GM21825 (cell line): Measurements from ENCODE around the gene IFITM2.
"Not testable (repeated sequence)": the region's sequence is repeated elsewhere in the genome, so short reads cannot be mapped to it uniquely, and the experiment has no call there.

Experiments
- ATAC-seq: cut with Tn5 transposase; IDR thresholded peaks from one replicate; pipeline ENCODE4 v1.9.1; 2021; ENCODE audit warnings: mild to moderate bottlenecking, moderate library complexity; ENCODE audit not compliant: unreplicated experiment

The IFITM2 gene

DNA sequence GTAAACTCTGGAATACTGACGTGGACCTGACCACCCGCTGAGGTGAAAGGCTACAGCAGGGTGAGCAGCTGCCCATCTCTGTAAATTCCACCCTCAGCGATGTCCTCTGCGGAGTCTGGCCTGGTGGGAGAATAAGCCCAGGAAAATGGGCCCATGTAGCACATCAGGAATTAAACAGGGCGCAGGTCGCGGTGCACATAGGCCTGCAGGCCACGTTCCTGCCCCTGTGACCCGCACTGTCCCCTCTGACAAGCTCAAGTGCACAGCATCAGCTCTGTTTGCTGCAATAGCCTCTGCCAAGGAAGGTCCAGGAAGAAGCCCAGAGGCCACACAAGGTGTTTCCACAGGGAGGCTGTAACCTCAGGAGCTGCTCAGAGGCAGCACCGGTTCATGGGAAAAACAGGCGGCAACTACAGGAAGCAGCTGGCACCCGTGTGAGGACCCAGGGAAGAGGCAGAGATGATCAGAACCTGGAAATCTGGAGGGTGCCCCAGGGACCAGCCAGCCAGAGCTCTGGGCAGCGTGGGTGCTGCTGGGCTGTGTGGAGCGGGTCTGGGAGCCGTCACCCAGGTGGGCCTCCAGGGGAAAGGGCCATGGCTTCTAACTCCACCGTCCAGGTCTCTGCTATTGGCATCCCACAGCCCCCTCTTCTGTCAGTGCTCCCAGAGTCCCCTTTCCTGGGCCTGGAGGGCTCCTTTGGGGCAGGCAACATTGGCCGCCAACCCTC lies 808 bp upstream of the IFITM2 start:
- no peak for ATAC-seq

DNA sequence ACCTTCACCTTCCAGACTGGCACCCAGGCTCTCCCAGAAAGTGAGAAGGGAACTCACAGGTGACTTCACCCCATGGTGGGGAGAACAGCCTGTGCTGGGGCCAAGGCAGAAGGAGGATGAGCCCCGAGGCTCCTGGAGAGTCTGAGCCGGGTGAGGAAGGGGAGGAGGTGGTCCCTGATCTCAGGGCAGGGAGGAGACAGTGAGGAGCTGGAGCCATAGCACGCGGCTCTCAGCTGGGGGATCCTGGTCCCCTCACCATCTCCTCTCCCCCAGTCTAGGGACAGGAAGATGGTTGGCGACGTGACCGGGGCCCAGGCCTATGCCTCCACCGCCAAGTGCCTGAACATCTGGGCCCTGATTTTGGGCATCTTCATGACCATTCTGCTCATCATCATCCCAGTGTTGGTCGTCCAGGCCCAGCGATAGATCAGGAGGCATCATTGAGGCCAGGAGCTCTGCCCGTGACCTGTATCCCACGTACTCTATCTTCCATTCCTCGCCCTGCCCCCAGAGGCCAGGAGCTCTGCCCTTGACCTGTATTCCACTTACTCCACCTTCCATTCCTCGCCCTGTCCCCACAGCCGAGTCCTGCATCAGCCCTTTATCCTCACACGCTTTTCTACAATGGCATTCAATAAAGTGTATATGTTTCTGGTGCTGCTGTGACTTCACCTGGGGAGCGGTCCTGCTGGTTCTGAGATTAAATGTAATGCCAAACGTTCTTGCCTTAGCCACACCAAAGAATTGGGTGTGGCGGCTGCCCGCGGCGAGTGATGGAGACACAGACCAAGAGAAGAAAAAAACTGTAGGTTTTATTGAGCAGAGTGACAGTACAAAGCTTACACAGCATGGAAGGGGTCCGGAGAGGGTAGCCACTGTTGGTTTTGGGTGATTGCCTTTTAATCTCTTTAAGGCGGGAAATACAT lies 1.4 kb downstream of the IFITM2 start:
- ATAC-seq, result not testable (repeated sequence)

DNA sequence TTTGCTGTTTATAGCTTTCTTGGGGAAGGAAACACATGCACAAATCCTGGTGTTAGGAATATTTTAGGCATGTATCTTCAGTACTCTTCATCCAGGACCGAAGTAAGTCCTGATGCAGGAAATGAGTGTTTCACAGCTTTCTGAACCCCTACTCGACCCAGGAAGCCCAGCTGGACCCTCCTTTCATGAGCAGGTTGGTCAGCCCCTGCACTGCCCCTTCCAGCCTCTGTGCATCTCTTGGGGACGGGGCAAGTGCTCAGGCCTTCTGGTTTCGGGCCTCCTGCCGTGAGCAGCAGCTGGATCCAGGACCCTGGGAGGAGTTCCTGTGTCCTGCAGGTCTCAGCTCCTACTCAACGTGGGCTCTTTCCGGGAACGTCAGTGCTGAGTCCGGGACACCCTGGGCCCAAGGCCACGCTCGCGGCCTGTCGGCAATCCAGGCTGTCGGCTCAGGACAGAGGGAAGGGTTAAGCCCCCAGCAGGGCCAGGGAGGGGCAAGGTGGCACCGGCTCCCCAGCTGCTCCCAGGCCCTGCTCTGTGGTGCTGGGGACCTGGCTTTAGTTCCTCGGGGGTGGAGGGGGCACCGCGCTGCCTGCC lies 2.5 kb downstream of the IFITM2 start:
- ATAC-seq, result not testable (repeated sequence)

DNA sequence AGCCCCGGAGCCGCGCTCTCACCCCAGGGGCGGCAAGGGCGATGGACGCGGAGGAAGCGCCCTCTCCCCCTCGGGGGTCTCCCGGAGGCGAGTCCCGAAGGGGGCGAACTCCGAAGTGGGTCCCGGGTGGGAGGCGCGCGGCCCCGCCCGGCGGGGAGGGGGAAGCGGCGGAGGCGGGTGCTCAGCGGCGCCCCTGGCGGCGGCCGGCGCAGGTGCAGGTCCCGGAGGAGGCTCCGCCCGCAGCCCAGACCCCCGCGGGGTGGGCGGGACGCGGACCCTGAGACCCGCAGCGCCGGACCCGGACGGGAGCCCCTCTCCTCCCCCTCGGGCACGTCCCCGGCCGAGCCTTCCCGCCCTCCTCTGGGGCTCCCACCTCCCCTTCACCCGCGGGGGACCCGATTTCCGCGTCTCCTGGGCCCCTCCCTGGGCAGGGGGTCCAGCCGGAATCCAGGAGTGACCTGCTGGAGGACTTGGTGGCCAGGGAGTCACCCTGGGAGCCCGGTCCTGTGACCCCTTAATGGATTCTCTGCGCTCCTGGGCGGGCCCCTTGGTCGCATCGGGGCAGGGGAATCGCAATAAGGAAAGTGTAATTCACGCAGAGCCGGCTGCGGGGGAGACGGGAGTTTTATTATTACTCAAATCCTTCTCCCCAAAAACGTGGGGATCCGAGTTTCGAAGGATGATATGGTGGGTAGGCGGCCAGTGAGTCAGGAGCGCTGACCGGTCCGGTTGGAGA lies 3.6 kb downstream of the IFITM2 start:
- ATAC-seq, result not testable (repeated sequence)

DNA sequence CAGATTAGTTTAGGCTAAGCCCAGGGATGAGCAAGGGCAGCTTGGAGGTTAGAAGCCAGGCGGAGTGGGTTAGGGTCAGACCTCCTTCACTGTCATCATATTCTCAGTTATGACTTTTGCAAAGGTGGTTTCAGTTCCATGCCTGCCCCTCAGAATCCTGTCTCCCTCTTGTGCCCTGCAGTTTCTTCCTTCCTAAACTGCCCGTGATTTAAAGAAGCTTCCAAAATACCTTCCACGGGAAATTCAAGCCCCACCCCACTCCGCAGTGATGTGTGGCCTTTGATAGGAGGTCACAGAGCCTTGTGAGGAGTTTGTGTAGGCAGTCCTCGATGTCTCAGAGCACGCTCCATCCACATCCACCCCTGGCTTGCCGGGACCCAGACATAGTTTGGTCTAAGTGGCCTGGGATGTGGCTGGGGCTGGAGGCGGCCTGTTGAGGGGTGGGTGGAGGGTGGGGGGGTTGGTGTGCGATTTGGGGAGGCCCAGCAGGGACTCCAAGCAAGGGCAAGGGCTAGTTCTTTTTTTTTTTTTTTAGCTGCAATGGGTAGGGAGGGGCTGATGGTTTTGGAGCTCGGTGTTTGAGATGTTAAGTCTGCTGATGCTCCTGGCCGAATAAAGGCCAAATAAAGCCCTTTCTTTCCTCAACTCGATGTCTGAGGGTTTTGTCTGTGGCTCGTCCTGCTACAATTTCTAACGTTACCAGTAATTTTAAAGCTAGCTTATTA lies 4.6 kb downstream of the IFITM2 start:
- ATAC-seq, result no peak

DNA sequence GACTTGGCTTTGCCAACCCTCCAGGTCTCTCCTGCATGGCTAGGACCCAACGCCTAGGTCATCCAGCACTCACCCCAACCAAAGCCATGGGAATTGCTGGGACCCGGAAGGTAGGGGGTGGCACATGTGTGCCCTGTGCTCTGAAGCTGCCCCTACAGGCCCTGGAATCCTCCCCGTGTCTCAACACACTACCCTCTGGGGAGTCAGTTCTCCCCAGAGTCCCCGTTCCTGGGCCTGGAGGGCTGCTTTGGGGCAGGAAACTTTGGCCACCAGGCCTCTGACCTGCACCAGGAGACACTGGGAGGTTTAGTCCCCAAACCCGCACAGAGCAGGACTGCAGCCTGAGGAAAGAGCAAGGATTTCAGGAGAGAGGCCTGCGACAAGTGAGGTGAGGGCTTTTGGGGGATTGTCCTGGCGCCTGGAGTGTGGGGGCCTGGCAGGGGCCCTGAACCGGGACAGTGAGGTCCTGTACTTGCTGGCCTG lies 5.7 kb downstream of the IFITM2 start:
- peak; percentile 5 for ATAC-seq

DNA sequence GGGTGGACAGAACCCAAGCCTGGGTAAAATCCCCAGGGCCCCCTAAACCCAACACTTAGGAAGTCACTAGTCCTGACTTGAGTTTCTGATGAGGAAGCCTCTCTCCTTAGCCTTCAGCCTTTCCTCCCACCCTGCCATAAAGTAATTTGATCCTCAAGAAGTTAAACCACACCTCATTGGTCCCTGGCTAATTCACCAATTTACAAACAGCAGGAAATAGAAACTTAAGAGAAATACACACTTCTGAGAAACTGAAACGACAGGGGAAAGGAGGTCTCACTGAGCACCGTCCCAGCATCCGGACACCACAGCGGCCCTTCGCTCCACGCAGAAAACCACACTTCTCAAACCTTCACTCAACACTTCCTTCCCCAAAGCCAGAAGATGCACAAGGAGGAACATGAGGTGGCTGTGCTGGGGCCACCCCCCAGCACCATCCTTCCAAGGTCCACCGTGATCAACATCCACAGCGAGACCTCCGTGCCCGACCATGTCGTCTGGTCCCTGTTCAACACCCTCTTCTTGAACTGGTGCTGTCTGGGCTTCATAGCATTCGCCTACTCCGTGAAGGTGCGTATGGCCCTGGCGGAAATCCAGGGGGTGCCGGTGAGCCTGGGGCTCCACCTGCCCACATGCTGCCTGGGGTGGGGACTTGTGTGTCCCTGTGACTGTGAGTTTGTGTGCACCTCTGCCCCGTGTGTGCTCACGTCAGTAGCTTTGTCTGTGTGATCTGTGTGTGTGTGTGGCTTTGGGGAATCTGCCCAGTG lies 6.4 kb downstream of the IFITM2 start, which contains the start of gene IFITM1:
TSS of gene IFITM1 (plus strand) at position 254 of the 767 bp plus-strand sequence. CDS start at position 385, 131 bp downstream.
- peak; percentile 32 for ATAC-seq

DNA sequence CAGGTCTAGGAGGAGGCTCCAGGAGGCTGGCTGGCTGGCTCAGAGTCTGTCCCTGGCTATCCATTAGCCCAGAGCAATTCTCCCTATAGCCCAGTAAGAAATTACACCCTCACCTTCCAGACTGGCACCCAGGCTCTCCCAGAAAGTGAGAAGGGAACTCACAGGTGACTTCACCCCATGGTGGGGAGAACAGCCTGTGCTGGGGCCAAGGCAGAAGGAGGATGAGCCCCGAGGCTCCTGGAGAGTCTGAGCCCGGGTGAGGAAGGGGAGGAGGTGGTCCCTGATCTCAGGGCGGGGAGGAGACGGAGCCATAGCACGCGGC lies 6.9 kb downstream of the IFITM2 start:
- not testable (repeated sequence) for ATAC-seq

DNA sequence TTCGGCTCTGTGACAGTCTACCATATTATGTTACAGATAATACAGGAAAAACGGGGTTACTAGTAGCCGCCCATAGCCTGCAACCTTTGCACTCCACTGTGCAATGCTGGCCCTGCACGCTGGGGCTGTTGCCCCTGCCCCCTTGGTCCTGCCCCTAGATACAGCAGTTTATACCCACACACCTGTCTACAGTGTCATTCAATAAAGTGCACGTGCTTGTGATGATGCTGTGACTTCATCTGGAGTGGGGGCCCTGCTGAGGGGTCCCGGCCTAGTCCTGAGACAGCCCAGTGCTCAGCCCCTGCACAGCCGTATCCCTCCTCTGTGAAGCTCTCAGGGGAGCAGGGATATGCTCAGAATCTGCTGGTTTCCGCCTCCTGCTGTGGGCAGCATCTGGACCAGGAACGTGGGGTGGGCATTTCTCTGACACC lies 7.5 kb downstream of the IFITM2 start:
- no peak for ATAC-seq

DNA sequence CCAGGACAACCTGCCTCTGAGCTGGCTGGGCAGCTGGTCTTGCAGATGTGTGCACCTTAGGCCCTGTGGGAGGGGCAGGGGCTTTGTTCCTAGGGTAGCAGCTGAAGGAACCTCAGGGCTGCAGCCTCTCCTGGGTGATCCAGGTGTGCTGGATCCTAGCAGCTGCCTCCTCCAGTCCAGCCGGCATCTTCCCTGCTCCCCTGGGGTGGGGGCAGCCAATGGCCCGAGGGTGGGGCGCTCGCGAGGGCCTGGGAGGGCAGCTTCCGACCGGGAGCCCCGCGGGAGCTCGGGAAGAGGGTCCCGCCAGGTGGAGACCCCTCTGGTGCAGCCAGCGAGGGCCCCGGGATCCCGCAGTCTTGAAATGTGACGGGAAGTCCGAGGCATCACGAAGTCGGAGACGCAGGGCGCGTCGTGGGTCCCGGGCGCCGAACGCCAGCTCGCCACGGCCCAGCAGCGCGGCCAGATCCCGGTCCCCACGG lies 7.9 kb downstream of the IFITM2 start:
- ATAC-seq, result no peak

DNA sequence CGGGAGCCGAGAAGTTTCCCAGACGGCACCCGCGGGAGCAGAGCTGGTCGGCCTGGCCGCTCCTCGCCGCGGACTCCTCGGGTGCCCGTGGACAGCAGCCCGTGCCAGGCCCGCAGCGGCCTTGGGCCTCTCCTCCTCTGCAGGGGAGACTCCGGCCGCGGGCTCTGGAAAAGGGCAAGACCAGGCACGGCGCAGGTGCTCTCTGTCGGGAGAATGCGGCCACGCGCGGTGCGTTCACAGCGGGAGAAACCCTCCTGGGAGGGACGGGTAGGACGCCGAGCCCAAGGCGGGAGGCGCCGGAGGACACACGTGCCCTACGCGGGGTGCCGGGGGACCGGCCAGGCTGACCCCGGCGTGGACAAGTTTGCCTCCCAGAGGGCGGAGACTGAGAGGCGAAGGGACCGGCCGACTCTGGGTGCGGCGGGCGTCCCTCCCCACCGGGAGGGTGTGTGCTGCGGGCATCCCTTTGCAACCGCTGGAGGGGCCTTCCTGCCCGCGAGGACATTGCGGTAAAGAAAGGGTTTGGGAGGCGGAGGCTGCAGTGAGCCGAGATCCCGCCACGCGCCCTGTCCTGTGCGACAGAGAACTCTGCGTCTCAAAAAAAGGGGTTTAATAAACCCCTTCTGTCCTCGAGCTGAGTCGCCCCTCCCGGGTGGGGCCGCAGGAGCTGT lies 8.6 kb downstream of the IFITM2 start:
- no peak for ATAC-seq

DNA sequence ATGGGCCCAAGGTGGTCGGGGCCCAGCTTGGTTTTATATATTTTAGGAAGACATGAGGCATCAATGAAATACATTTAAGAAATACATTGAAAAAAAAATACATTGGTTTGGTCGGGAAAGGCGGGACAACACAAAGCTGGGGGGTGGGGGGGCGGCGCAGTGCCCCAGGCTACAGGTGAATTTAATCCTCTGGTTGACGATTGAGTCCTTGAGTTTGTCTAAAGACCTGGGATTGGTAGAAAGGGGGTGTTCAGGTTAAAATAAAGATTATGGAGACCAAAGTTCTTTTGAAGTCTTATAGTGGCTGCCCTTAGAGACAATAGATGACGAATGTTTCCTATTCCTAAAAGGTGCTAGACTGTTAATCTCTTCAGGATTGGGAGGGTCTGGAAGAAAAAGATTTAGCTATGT lies 9.3 kb downstream of the IFITM2 start:
- ATAC-seq, result no peak

DNA sequence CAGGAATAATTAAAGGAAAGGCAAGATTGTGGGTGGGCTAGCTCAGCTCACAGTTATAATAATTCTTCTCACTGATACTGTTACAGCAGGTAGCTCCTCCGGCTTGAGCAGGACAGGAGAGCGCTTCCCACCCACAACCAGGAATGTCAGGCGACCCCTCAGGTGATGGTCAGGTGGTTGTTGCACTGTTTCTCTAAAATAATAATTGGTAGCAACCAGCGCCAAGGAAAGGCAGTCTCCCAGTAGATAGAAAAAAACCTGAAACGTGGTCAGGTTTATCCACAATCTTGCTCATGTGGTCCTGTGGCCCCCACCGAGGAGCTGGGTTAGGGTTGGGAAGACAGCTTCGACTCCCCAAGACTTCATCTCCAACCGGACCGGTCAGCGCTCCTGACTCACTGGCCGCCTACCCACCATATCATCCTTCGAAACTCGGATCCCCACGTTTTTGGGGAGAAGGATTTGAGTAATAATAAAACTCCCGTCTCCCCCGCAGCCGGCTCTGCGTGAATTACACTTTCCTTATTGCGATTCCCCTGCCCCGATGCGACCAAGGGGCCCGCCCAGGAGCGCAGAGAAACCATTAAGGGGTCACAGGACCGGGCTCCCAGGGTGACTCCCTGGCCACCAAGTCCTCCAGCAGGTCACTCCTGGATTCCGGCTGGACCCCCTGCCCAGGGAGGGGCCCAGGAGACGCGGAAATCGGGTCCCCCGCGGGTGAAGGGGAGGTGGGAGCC lies 10.2 kb downstream of the IFITM2 start:
- not testable (repeated sequence) for ATAC-seq

DNA sequence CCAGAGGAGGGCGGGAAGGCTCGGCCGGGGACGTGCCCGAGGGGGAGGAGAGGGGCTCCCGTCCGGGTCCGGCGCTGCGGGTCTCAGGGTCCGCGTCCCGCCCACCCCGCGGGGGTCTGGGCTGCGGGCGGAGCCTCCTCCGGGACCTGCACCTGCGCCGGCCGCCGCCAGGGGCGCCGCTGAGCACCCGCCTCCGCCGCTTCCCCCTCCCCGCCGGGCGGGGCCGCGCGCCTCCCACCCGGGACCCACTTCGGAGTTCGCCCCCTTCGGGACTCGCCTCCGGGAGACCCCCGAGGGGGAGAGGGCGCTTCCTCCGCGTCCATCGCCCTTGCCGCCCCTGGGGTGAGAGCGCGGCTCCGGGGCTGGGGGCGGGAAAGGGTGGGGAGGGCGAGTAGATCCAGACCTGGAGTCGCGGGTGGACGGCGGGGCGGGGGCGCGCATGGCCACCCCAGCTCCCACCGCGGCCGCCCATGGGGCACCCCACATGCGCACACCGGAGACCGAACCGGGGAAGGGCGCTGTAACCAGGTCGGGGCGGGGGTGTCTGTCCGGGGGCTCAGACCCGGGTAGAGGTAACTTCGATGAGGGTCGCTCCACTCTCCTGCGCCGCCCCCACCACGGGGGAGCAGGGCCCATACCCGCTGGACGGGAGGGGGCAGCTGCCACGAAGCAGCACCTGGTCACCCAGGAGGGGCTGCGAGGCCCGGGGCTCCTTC lies 10.9 kb downstream of the IFITM2 start:
- peak; percentile 43 for ATAC-seq

DNA sequence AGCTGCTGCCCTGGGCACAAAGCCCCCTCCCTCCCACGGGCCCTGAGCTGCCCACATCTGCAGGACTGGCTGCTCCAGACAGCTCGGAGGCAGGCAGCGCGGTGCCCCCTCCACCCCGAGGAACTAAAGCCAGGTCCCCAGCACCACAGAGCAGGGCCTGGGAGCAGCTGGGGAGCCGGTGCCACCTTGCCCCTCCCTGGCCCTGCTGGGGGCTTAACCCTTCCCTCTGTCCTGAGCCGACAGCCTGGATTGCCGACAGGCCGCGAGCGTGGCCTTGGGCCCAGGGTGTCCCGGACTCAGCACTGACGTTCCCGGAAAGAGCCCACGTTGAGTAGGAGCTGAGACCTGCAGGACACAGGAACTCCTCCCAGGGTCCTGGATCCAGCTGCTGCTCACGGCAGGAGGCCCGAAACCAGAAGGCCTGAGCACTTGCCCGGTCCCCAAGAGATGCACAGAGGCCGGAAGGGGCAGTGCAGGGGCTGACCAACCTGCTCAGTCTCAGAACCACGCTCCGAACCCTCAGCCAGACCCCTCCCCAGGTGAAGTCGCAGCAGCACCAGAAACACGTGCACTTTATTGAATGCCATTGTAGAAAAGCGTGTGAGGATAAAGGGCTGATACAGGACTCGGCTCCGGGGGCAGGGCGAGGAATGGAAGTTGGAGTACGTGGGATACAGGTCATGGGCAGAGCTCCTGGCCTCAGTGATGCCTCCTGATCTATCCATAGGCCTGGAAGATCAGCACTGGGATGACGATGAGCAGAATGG lies 11.7 kb downstream of the IFITM2 start:
- ATAC-seq, result not testable (repeated sequence)

DNA sequence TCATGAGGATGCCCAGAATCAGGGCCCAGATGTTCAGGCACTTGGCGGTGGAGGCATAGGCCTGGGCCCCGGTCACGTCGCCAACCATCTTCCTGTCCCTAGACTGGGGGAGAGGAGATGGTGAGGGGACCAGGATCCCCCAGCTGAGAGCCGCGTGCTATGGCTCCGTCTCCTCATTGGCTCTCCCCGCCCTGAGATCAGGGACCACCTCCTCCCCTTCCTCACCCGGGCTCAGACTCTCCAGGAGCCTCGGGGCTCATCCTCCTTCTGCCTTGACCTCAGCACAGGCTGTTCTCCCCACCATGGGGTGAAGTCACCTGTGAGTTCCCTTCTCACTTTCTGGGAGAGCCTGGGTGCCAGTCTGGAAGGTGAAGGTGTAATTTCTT lies 12.3 kb downstream of the IFITM2 start:
- not testable (repeated sequence) for ATAC-seq

DNA sequence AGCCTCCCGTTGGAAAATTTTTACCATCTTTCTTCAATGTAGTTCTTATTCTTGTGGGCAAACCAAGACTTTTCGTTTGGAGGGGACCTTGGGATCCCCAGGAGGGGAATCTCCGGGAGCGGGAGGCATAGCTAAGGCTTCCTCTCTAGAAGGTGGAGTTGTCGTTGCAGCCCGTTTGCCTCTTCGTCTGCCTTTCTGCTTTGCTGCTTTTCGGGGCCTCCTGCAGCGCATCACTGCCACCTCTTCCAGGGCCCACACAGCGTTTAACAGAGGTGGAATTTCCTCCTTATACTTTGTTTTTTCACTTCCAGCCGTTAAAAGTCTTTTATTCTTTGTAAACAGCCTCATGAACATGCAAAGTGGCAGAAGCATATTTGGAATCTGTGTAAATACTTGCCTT lies 16.5 kb downstream of the IFITM2 start:
- no peak for ATAC-seq
